AG10803 (cell line): ENCODE data around the gene DAP.

Experiments used
- DNase-seq: peaks from one replicate; pipeline ENCODE4 v3.0.0; 2010; ENCODE audit warnings: low read depth
- H3K4me3 ChIP-seq: 2 replicates; pipeline ENCODE4 v1.5.1; 2011; ENCODE audit warnings: mild to moderate bottlenecking, low read length, control low read depth
- TF ChIP-seq, protein P1 (sequence below): conservative IDR thresholded peaks from 2 replicates; pipeline ENCODE4 v1.5.1; 2011; ENCODE audit warnings: mild to moderate bottlenecking, low read length, control low read depth, inconsistent platforms

The DAP gene

DNA sequence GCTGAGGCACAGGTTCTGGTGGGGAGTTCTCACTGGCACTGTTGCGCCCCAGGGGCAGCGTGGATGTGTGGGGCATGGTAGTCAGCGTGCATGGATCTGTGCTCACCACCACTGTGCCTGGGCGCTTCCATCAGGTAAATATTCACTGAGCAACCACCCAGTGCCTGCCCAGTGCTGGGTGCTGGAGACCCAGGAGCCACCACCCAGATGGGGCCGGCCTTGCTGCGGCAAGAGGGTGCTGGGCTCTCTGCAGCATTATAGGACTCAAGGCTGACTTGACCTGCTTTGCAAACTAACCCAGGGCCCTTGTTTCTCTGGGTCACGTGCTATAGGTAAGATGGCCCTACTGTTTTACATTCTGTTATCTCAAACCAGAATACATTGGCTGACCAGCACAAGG, 60.5 kb downstream of the DAP start:
- no peak for DNase-seq
- TF ChIP-seq, protein P1, sequence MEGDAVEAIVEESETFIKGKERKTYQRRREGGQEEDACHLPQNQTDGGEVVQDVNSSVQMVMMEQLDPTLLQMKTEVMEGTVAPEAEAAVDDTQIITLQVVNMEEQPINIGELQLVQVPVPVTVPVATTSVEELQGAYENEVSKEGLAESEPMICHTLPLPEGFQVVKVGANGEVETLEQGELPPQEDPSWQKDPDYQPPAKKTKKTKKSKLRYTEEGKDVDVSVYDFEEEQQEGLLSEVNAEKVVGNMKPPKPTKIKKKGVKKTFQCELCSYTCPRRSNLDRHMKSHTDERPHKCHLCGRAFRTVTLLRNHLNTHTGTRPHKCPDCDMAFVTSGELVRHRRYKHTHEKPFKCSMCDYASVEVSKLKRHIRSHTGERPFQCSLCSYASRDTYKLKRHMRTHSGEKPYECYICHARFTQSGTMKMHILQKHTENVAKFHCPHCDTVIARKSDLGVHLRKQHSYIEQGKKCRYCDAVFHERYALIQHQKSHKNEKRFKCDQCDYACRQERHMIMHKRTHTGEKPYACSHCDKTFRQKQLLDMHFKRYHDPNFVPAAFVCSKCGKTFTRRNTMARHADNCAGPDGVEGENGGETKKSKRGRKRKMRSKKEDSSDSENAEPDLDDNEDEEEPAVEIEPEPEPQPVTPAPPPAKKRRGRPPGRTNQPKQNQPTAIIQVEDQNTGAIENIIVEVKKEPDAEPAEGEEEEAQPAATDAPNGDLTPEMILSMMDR = no peak
- no peak overlapping the region for H3K4me3 ChIP-seq

DNA sequence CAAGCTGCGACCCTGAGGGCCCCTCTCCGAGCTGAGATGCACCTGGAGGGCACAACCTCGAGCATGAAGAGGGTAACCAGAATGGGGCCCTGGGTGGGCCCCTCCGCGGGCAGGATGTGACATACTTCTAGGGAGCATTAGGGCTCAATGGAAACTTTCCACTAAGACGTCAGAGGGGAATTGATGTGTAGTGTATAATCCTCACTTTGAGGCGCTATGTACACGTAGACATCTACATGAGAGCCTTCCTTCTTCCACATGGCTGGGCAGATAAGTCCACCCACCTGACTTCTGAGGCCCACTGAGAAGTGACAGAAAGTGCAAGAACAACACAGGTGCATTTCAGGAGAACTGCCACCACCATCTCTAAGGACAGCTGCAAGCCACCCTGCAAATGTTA, 61.0 kb downstream of the DAP start:
- no peak for DNase-seq
- no peak overlapping the region for H3K4me3 ChIP-seq
- TF ChIP-seq, protein P1 = no peak

DNA sequence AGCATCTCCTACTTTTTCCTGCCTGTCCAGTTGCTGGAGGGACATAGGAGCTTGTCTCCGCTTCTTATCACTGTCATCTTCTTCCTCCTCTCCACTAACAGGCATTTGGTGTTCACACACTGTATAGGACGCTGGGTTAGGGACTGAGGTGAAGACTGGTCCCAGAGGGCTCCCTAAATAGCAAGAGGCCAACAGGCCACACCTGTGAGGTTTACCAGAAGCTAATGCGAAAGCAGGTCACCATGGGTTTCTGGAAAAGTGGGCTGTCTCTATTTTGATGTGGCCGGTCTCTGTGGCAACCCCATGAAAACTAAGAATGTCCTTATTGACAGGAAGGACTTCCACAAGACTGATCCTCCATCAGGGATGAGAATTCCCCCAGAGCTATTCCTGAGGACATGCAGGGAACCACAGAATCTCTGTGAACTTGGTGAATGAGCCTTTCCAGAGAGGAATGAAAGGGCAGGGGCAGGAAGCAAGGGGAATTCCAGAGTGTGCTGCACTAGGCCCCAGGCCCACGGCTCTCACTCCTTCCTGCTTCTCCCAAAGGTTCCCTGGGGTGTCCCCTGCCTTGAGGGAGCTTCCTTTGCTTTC, 61.7 kb downstream of the DAP start:
- TF ChIP-seq, protein P1 = no peak
- DNase-seq = no peak
- no peak overlapping the region for H3K4me3 ChIP-seq

DNA sequence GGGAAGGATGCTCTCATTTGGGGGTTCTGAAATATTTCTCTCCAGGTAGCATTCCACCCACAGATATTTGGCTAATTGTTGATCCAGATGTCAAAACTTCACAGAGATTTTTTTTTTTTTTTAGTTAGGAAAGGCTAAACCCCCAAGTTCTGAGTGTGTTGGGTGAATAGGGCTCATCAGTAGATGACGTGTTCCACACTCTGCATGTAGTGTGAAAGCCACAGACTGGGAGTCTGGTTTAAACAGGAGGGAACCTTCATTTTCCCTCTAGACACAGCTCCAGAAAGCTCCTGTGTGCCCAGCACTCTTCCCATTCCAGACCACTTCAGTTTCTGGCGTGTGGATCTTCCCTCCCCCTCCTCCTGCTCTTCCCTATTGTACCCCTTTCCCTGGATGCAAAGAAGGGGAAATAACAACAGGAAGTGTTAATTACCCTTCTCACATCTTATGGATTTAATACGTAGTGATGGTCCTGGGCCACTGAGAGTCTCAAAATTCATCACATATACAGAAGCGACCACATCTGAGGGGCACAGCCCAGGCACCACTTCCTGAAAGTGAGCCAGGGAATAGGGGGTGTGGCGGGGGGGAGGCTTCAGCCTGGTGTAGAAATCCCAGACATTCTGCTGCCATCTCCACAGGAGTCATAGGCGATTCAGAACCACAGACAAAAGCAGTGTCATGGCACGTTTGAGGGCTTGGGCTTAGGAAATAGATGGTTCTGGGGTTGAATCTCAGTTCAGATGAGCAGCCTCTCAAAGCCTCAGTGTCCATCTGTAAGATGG, 65.1 kb downstream of the DAP start:
- H3K4me3 ChIP-seq = no peak overlapping the region
- TF ChIP-seq, protein P1 = no peak
- DNase-seq = peak; percentile 55

DNA sequence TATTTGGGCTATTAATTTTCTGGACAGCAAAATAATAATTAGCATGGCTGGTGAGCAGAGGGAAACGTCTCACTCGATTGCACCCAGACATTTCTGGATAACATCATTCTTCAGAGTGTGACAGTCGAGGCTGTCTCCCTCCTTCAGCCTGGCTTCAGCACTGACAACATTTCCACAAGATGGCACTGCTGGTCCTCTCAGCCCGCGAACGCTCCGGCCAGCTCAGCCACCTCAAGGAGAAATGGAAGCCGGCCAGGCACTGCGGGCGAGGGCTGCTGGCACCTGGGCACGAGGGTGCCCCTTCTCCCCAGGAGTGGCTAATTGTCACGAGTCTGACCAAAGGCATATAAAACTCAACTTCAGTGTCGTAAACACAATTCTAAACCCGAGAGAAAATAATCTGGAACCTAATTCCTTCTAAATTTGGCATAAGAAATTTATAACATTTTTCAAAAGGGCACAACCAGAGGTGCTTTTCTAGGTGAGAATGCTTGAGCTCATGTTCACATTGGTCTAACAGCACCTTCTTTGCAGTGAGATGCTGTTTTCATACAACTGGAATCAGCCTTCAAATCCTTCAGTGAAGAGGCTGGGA, 65.9 kb downstream of the DAP start:
- H3K4me3 ChIP-seq = no peak overlapping the region
- TF ChIP-seq, protein P1 = peak; percentile 81
- peak; percentile 71 for DNase-seq

DNA sequence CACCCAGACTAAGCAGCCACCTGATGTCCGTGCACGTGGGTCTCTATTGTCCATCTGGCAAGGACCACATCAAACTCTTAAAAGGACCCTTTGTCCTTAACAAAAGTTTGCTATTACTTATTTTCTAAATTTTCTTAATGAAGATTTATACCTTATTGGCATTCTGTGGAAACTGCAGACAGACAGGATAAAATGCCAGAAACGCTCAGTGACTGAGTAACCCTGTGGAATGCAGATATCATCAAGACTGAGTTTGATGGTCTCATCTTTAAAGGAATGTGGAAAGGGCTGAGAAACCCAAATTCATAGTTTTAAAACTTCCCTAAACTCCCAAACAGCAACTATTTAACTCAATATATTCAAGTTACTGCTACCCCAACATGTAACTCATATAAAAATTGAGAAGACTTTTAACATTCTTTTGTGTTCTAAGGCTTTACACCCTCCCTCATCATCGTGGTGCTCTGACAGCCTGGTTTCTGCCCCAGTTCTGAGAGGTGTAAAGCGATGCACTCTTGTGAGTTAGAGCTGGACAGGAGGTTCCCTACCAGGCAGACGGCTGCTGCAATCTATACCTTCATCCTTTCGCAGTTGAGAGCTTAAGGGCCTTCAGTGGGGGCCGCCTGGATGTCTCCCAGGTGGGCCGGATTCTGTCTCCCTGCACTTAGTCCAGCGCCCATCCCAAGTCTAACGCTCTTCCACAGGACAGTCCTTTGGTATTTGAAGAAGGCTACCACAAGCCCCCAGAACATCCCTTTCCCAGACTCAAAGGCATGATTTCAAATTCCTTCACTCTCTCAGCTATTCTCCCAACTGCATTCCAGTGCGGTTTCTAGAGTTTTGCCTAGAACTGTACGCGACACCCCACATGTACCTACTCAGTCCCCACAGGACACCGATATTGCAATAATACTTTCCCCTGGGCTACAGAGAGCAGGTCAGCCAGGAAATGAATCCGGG, 68.9 kb downstream of the DAP start:
- TF ChIP-seq, protein P1 = no peak
- no peak overlapping the region for H3K4me3 ChIP-seq
- DNase-seq = peak; percentile 80
